Measurements from ENCODE around the gene FAM168A.

The FAM168A gene

DNA sequence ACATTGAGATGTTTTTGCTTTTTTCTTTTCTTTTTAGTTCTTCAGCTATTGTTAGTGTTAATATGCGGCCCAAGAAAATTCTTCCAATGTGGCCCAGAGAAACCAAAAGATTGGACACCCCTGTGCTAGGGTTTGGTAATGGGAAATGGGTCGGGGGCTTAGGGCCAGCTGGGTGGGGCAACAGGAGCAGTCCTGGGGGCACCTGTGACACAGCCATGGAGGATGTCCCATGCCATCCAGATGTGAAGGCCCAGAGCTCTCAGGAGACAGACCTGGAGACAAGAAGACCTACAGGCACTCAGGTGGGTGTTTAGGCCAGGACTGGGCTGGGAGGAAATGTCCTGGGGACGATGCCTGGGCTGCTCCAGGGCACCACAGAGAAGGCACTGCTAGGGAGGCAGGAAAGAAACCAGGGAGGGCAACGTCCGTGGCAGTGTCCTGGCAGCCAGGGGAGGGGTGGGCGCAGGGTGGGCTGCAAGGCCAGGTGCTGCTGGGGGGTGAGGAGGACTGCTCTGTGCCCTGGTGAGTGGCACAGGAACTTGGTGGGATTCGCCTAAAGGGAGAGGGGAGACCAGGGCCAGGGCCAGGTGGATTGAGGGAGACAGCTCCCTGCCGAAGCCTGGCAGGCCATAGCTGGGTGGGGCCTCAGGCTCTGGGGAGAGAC lies 200.3 kb downstream of the FAM168A start:
- peak; percentile 17 for DNase-seq

DNA sequence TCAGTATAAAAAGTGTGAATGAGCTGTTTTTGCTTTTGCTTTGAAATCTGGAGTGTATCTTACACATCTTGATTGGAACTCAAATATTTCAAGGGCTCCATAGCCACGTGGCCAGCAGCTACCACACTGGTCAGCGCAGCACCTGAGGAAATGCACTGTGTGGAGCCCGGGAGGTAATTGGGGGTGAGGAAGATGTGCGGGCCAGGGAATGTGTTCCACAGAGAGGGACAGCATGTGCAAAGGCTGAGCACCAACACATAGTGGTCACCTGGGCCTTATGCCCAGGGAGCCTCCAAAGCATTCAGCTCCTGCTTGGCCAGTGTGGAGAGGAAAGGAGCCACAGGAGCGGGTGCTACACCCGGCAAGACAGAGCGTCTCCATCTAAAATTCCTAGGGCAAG lies 200.9 kb downstream of the FAM168A start:
- DNase-seq, result no peak

DNA sequence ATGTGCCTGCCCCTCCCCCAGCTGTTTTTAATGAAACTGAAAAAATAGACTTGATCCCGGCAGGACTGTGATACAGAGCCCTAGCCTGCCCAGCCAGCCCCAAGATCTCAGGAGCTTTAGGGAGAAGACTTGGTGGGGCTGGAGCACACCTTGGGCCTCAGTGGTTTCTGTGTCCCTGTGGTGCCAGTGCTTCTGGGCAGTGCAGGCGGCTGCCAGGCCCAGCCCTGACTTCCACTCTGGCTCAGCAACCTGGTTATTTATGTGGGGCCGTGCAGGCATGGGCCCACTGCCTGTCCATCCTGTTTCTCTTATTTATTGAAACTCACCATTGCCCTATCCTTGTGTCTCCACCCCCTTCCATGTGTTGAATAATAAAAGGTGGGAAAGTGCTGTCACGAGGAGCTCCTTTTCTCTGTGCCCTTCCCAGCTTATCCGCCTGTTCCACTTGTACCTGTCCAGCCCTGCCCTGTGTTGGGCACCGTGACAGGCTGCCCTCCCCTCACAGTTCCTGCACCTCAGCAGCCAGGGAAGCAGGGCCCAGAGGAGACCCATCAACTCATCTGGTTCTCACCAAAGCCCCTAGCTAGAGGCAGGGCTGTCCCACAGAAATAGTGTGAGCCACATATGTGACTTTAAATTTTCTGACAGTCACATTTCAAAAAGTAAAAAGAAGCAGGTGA lies 201.5 kb downstream of the FAM168A start:
- DNase-seq, result no peak

DNA sequence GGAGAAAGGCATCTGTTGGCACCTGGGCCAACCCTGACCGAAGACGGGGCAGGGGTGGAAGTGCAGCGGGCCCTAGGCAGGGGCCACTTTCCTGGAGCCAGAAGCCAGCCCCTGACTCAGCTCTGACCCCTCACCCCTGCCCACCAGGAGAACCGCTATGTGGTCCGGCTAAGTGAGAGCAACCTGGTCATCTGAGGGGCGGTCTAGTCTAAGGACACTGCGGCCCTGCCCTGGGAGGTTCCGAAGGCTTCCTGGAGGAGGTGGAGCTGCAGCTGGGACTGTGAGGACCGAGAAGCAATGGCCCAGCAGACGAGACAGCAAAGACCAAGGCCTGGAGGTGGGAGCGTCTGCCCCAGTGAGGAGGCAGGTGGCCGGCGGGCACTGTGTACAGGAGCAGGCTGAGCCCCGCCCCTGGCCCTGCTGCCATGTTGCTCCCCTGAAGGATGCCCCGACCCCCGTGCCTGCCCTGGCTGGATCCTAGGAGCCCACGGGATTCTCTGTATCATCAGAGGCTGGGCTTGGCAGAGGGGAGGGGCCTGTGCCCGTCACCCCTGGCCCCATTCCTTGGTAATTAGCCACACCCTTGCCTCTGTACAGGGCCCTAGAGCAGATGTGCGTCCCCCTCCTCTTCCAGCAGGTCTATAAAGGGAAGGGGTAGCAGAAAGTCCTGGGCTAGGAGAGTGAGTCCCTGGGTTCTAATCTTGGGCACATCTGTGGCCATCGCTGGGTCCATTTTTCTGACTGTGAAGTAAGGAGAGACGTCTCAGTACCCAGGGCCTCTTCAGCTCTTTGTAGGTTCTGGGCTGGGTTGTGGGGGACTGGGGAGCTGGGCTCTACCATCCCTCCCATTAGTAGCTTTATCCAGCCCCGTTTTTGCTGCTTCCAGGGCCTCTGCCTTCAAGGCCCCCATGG lies 202.4 kb downstream of the FAM168A start:
- DNase-seq, result no peak

DNA sequence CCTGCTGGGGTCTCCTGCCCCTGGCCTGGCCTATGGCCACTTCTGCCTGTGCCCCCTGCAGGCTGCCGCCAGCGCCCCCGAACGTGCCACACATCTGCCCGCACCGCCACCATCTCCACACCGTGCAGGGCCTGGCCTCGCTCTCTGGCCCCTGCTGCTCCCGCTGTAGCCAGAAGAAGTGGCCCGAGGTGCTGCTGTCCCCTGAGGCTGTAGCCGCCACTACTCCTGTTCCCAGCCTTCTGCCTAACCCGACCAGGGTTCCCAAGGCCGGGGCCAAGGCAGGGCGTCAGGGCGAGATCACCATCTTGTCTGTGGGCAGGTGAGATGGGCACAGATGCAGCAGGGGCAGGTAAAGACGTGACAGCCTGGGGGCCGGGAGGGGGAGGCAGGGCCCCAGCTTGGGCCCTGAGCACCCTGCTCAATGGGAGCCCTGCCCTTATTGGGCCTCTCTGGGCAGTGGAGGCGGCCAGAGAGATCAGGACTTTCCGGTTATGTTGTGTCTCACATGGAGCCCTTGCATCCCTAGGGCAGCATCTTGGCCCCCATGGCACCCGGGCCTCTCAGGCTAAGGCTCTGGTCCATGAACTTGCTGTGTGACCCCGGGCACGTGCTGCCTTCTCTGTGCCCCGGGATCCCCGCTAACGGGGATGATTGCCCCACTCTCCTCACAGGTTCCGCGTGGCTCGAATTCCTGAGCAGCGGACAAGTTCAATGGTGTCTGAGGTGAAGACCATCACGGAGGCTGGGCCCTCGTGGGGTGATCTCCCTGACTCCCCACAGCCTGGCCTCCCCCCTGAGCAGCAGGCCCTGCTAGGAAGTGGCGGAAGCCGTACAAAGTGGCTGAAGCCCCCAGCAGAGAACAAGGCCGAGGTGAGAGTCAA lies 203.3 kb downstream of the FAM168A start:
- no peak for DNase-seq

DNA sequence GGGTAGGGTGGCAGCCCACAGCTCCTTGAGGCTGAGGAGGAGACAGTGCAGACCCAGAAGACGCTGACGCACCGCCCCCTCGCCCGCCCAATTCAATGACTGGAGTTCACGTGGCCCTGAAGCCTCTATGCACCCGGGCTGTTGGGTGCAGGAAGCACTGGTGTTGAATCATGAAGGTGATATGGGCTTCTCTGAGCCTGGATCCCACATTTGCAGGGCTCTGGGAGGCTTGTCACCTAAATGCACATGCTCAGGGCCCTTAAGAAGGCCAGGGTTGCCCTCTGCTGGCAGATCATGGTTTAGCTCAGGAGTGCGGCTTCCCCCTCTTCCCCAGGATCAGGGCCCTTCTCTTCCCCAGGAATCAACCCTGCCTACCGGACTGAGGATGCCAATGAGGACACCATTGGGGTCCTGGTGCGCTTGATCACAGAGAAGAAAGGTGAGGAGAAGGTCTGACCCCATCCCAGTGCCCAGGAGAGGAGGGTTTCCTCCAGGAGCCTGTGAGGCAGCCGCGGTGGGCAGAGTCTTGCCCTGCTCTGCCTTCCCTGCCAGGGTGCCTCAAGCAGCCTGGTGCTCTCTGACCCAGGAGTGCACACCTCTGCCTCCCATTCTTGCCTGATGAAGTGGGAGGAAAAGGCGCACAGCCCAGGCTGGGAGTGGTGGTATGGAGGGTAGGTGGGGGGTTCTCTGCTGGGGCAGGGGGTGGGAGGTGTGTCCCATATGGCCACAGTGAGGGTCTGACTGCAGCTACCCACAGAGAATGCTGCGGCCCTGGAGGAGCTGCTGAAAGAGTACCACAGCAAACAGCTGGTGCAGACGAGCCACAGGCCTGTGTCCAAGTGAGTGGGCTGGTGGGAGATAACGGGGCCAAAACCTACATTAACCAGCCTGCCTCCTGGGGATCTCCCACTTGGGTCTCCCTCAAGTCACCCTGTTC lies 204.2 kb downstream of the FAM168A start:
- peak; percentile 70 for DNase-seq

DNA sequence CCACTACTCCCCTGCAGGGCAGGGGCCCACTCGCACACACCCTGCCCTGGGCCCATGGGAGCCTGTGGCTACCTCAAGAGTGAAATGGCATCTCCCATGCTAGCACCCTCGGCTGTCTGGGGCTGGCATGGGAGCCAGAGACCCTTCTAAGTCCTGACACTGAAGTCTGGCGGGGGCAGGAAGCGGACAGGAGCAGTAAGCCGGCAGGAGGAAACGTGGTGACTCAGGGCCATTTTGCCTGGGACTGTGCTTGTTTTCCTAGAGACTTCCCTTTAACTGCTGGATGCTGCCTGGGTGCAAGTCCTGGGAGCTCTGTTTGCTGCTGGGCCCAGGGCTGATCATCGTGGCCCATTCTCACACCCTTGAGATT lies 204.9 kb downstream of the FAM168A start:
- DNase-seq, result no peak

DNA sequence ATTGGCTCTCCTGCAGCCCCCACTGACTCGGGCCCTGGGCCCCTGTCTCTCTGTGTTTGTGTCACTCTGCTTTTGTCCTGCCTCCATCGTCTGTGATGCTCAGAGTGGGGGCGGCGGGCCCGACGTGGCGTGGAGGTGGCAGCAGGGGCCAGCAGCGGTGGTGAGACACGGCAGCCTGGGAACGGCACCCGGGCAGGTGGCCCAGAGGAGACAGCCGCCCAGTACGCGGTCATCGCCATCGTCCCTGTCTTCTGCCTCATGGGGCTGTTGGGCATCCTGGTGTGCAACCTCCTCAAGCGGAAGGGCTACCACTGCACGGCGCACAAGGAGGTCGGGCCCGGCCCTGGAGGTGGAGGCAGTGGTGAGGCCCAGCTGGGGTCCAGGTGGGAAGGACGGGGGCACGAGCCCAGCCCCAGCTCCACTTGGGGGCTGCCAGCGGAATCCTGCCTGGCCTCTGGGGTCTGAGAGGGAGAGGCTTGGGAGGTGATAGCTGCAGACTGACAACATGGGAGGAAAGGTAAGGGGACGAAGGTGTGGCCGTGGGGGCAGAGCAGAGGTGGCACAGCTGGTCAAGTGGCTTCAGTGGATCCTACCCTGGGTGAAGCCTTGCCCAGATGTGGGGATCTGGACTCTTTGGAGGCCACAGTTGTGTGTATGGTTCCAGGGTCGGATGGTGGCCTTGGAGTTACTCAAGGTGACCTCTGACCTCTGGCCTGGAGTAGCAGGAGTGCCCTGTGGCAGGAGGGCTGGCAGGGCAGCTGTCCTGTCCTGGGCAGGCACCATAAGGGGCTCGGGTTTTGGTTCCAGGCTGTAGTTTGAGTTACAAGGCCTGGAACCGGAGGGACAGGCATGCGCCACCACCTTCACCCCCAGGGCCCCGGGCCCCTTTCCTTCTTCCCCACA lies 205.6 kb downstream of the FAM168A start:
- DNase-seq, result no peak

DNA sequence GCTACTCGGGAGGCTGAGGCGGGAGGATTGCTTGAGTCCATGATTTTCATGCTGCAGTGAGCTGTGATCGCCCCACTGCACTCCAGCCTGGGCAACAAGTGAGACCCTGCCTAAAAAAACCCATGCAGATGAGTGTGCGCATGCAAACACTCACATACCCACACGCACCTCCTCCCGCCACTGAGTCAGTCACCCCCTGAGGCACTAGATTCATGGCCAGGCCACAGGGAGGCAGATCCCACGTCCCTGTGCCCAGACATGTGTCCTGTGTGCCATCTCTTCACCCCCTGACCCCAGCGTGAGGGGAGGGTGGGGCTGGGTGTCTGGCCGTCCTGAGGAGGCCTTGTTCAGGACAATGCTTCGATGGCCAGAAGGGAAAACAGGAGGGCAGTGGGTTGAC lies 206.2 kb downstream of the FAM168A start:
- no peak for DNase-seq

DNA sequence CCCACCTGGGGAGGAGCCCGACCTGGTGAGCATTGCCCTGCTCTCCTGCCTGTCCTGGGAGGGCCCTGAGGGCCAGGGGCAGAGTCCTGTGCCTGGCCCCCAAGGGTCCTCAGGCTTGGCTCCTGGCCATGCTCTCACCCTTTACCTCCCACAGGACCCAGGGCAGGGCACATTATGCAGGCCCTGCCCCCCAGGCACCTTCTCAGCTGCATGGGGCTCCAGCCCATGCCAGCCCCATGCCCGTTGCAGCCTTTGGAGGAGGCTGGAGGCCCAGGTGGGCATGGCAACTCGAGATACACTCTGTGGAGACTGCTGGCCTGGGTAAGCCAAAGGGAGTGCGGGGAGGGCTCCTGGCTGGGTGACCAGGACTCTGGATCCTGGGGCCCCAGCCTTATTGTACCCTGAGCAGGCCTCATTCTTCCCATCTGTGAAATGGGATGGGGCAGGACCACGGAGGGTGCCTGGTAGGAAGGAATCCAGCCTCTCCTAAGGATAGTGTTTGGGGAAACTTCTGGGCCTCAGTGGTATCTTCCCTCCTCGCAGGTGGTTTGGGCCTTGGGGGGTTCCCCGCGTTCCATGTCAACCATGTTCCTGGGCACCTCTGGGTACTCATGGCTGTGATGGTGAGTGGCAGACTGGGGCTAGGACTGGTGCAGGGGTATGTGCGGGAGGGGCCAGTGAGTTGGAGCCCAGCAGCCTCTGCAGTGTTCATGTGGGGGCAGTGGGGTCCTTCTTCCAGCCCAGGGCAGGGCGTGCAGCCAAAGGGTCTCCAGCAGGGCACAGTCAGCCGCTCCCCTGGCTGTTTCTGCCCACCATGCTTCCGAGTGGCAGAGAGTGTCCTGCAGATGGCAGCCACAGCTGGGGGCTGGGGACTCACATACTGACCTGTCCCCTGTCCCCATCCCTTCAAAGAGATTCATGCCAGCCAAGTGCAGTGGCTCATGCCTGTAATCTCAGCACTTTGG lies 207.0 kb downstream of the FAM168A start:
- no peak for DNase-seq

DNA sequence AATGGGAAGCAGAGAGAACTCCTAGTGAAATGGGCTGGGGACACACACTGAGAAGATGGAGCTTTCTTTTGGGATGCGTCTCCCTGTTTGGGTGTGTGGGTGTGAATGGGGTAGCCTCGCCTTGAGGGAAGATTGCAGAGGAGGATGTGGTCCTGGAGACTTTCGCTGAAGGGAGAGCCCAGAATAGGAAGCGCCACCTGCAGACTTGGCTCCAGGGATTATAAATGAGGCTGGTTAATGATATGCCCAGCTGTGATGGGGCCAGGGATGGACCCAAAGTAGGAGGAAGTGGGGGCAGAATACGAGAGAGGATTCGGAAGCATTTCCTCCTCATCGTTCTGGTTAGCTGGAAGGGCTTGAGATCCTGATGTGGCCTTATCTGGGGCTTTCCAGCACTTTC lies 208.0 kb downstream of the FAM168A start:
- DNase-seq, result no peak

DNA sequence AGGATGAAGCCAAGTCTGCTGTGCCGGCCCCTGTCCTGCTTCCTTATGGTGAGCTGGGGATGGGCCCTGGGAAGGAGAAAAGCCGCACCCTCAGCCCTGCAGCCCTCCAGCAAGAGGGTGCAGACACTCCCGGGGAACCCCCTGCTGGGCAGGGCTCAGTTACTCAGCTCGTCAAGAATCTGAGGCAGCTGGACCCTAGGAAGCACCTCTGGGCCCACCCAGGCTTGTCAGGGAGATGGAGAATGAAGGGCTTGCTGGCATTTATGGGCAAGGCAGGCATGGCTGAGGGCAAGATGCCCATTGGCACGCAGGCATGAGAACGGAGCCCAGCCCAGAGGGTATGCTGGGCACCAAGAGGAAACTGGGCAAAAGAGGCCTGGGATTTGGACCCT lies 208.8 kb downstream of the FAM168A start:
- DNase-seq, result no peak

DNA sequence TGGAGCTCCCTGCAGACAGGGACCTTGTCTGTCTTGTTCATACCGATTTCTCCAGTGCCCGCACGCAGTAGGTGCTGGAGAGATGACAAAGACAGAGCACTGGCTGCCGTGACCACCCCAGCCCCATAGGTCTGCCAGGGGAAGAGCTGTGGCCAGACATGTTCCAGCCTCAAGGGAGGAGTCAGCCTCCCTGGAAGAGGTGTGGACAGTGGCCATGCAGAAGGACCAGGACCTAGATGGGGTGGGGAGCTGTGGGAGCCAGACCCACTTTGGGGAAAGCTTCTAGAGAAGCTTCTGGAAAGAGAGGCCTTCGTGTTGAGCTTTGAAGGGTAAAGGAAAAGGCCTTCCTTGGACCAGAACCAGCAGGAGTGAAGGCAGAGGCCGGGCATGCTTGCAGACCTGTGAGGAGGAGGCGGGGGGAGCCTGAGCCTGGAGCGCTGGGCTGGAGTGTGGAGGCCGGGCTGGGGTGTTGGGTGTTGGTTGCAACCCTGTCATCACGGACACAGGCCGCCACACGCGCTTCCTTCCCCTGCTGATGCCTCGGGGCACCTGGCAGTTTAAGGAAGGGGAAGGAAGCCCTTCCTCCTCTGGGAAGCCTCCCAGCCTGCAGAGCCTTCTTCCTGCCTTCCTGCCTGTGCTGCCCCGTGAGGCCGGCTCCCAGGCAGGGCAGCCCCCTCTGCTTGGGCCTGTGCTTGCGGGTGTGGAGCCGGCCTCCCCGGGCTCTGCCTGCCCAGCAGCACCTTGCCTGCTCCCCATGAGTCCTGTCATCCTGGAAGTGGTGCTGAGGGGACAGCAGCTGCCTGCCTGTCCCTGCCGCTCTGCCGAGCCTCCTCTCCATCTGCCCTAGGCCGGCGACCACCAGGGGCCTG lies 209.4 kb downstream of the FAM168A start:
- no peak for DNase-seq

DNA sequence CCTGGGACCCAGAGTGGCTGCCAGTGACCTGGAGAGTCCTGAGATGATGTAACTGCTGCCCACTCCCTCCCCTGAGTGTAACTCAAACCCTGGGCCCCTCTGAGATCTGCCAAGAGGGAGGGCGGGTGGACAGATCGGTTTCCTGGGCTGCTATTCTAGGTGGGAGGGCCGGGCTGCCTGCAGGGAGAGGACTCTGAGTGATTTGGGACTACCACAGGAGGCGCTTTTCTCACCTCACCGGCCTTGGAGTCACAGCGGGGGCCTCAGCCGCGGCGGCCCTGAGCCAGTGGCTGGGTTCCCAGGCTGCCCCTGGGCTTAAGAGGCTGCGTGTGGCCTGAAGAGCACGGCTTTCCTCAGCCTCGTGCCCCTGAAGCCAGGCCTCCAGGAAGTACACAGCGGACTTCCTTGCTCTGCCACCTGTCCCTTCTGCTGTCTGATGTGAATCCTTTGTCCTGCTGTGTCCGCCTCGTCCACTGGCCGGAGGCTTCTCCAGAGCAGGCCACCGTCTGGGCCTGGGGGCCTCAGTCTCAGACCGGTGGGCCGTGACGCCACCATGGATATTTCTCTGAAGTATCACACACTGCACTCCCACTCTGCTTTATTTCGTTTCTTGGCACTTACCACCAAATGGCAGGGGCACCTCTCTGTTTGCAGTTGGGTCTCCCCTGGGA lies 210.2 kb downstream of the FAM168A start:
- no peak for DNase-seq

DNA sequence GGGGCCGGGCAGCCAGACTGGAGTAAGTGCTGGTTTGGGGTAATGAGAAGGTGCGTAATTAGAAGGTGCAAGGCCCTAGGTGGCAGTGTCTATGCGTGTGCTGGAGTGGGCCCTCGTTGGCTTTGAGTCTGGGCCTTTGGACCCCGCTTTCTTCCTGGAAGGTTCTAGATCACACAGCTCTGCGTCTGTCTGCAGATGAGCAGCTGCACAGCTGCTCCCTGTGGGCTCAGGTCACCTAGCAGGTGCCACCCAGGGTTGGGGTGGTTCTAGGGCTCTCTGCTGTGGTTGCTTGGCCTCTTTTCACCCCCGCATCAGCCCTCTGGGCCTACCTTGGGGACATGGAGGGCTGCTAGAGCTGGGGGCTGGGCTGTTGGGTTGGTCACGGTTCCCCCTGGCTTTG lies 211.4 kb downstream of the FAM168A start:
- no peak for DNase-seq

DNA sequence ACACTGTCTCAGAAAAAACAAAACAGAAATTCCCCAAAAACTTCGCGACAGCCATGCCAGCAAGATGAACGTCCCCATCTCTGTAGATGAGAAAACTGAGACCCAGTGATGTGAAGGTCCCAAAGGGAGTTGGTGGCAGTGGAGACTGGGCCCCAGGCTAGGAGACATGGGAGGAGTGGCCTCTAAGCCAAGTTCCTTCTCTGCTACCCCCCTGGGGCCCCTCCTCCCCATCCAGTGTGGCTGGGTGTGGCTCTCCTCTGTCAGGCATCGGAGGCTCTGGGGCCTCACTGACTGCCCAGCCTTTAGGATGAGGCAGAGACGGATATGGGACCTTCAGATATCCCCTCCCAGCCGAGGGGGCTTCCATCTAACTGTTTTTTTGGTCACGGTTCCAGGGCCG lies 211.9 kb downstream of the FAM168A start:
- DNase-seq, result no peak

DNA sequence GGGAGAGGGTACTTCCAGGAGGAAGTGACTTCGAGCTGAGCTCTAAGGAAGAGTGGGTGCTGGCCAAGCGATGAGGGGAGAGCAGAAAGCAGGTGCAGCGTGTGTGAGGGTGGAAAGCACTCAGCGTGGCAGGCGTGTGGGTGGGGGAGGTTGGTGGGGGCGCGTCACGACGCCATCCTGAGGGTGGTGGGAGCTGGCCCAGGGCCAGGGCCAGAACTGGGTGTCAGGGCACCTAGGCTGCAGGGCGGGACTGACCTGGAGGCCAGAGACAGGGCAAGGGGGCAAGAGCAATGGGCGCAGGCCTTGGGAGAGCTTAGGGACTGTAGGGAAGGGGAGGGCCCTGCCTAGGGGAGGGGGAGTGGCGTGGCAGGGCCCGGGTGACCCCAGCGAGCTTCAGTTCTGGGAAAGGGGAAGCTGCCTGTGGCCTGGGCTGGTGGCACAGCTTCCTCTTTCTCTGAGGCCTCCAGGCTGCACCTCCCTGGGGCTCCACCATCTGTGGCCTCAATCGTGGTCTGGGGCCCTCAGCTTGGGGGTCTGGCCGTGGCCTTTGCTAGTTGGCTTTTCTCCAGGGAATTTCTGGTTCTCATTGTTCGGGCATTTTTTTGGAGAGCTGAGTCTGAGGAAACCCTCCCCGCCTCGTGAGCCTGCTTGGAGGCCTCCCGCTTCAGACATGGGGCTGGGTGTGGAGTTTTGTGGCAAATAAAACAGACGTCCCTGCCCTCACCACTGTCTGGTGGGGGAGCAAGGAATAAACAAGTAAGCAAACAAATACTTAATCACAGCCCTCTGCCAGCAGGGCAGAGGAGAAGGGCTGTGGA lies 212.8 kb downstream of the FAM168A start:
- DNase-seq, result peak; percentile 35
